Measurements from ENCODE around the gene ATP10A. TPM values are rescaled to one million over a fixed set of nuclear protein-coding genes. Genes with fewer than 3 reads are reported as not detected.

The ATP10A gene
- total RNA-seq: 10 to 100 TPM; 57.9 to 62.4 TPM

DNA sequence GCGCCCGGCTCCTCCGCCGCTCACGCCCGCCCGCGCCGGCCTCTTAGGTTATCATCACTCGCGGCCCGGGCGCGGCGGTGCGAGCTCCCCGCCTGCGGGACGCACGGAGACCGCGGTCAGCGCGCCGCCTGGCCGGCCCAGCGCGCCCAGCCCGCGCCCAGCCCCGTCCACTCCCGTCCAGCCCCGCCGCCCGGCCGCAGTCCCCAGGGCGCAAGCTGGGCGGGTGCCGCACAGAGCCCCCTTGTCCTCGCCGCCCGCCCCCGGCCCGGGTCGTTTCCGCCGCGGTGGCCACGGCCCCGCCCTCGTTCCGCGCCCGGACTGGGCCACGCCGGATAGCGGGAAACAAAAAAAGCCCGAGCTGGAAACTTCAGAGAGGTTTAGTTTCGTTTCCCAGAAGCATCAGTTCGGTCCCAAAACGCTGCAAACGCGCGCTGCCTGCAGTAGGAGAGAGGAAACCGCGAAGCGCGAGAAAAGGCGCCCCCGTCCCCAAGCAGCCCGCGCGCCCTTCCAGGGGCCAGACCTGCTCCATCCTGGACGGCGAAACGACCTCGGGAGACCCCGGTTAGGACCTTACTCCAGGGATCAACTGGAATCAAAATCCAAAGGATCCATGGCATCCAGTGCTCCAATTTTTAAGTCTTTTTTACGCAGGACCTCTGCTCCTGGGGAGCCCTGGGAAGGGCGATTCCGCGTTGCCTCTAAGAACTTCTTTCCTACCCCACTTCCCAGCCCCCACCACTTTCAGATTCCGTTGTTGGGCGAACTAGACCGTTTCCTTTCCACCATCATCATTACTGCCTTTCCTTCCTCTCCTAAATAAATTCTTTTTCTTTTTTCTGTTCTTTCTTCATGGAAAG is at the start of gene ATP10A:
Gene ATP10A (minus strand): TSS at position 217 of the 857 bp plus-strand sequence. CDS start 231 bp downstream, outside the sequence.
- DNase-seq: peak; percentile 72

GRCh38 chr15:25912035-25912434 is 48.9 kb upstream of the ATP10A start:
- Mint-ChIP-seq H3K4me1 (no peaks in the 10 kb centered on the region), H3K36me3 (ENCODE audit: low read depth) (no peaks in the 10 kb centered on the region), H3K27me3 (peaks cover 5% of the 10 kb centered on the region), H3K4me3 (no peak overlapping the region), H3K27ac (no peak overlapping the region), H3K9me3 (no peaks in the 10 kb centered on the region)
- ChIA-PET POLR2A (no interaction called here), CTCF (no interaction called here)
- no peak for DNase-seq

More for the DNA sequence above, at the start of gene ATP10A:
- peak within 1 kb of the TSS; percentile 95 for H3K4me3 Mint-ChIP-seq
- H3K36me3 Mint-ChIP-seq (ENCODE audit: low read depth): peaks cover 34% of the 10 kb centered on the region
- H3K27ac Mint-ChIP-seq: peak within 1 kb of the TSS; percentile 95
- ChIA-PET CTCF (interaction anchor here (0.8 to 1.0 kb wide), 2 partner anchors 70 to 217 kb away, joined by 3 read pairs; no protein-coding TSS in a partner anchor), POLR2A (no interaction called here)
- H3K27me3 Mint-ChIP-seq: no peaks in the 10 kb centered on the region
- H3K4me1 Mint-ChIP-seq: peaks cover 35% of the 10 kb centered on the region
- no peaks in the 10 kb centered on the region for H3K9me3 Mint-ChIP-seq

DNA sequence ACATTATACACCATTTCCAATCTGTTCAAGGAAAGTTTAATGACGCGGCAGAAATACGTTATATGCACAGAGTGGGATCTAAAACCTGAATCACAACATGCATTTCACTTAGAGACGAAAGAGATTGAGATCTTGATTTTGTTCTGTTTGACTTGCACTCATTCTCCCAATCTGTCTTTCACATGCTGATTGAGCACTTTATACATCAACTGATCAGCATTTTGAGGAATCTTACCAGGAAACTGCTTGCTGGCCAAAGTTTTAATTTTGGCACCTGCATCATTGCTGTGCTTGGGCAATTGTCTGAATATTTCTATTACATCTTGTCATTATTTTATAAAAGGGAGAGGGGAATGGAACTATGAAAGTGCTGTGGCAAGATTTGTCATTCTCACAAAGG is 47.7 kb upstream of the ATP10A start:
- H3K36me3 Mint-ChIP-seq (ENCODE audit: low read depth): no peaks in the 10 kb centered on the region
- H3K9me3 Mint-ChIP-seq: no peaks in the 10 kb centered on the region
- POLR2A ChIA-PET: no interaction called here

GRCh38 chr15:25909806-25910205 is 46.7 kb upstream of the ATP10A start:
- H3K27ac Mint-ChIP-seq: no peak overlapping the region
- H3K9me3 Mint-ChIP-seq: no peaks in the 10 kb centered on the region
- no peaks in the 10 kb centered on the region for H3K36me3 Mint-ChIP-seq (ENCODE audit: low read depth)
- ChIA-PET CTCF (no interaction called here), POLR2A (no interaction called here)
- H3K27me3 Mint-ChIP-seq: no peaks in the 10 kb centered on the region
- no peaks in the 10 kb centered on the region for H3K4me1 Mint-ChIP-seq
- H3K4me3 Mint-ChIP-seq: no peak overlapping the region
- no peak for DNase-seq

More for the DNA sequence above, 47.7 kb upstream of the ATP10A start:
- Mint-ChIP-seq H3K27me3 (no peaks in the 10 kb centered on the region), H3K4me1 (no peaks in the 10 kb centered on the region), H3K4me3 (no peak overlapping the region), H3K27ac (no peak overlapping the region)
- CTCF ChIA-PET: no interaction called here
- DNase-seq: no peak

DNA sequence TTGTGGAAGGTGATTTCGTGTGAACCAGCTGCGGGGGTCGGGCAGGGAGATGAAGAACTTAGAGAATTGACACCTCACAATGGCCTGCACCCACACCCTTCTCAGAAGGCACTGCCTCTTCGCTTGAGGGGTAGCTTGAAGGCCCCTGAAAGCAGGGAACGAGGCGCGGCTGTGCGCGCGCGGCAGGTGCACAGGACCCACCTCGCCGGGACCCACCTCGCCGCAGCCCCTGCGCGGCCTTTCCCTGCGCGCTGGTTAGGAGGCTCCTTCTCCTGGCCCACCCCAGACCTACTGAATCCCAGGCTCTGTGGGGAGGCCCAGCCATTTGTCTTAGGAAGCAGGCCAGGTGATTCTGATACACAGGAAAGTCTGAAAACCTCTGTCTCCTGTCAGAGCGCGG is 46.2 kb upstream of the ATP10A start:
- H3K9me3 Mint-ChIP-seq: no peaks in the 10 kb centered on the region
- no peaks in the 10 kb centered on the region for H3K4me1 Mint-ChIP-seq
- no peak overlapping the region for H3K4me3 Mint-ChIP-seq
- ChIA-PET CTCF (no interaction called here), POLR2A (no interaction called here)
- no peak for DNase-seq
- no peaks in the 10 kb centered on the region for H3K27me3 Mint-ChIP-seq
- no peaks in the 10 kb centered on the region for H3K36me3 Mint-ChIP-seq (ENCODE audit: low read depth)
- no peak overlapping the region for H3K27ac Mint-ChIP-seq

- CTCF ChIA-PET: interaction anchor here (1.5 kb wide), 1 partner anchor 28 kb away, joined by 4 read pairs; no protein-coding TSS in a partner anchor
- Mint-ChIP-seq H3K27me3 (no peaks in the 10 kb centered on the region), H3K36me3 (ENCODE audit: low read depth) (no peaks in the 10 kb centered on the region), H3K4me1 (peaks cover 16% of the 10 kb centered on the region), H3K9me3 (no peaks in the 10 kb centered on the region), H3K27ac (no peak overlapping the region), H3K4me3 (no peak overlapping the region)
- POLR2A ChIA-PET: no interaction called here
- DNase-seq: no peak
These were observed 42.0 kb upstream of the ATP10A start for GRCh38 chr15:25905140-25905539.

- Mint-ChIP-seq H3K9me3 (no peaks in the 10 kb centered on the region), H3K27me3 (no peaks in the 10 kb centered on the region), H3K4me3 (no peak overlapping the region), H3K4me1 (peaks cover 16% of the 10 kb centered on the region), H3K27ac (peak overlapping the region; percentile 70), H3K36me3 (ENCODE audit: low read depth) (no peaks in the 10 kb centered on the region)
- ChIA-PET CTCF (interaction anchor here (1.2 to 1.7 kb wide), 3 partner anchors 13 to 30 kb away, joined by 3 read pairs; no protein-coding TSS in a partner anchor), POLR2A (no interaction called here)
- no peak for DNase-seq
These were observed 40.0 kb upstream of the ATP10A start for GRCh38 chr15:25903024-25903581.

- Mint-ChIP-seq H3K27ac (no peak overlapping the region), H3K4me1 (peaks cover 16% of the 10 kb centered on the region), H3K36me3 (ENCODE audit: low read depth) (no peaks in the 10 kb centered on the region), H3K27me3 (no peaks in the 10 kb centered on the region), H3K4me3 (no peak overlapping the region), H3K9me3 (no peaks in the 10 kb centered on the region)
- no peak for DNase-seq
- CTCF ChIA-PET: interaction anchor here (0.7 to 1.7 kb wide), 2 partner anchors 10 to 31 kb away, joined by 3 read pairs; no protein-coding TSS in a partner anchor
- POLR2A ChIA-PET: no interaction called here
These were observed 38.9 kb upstream of the ATP10A start for GRCh38 chr15:25901811-25902605.

DNA sequence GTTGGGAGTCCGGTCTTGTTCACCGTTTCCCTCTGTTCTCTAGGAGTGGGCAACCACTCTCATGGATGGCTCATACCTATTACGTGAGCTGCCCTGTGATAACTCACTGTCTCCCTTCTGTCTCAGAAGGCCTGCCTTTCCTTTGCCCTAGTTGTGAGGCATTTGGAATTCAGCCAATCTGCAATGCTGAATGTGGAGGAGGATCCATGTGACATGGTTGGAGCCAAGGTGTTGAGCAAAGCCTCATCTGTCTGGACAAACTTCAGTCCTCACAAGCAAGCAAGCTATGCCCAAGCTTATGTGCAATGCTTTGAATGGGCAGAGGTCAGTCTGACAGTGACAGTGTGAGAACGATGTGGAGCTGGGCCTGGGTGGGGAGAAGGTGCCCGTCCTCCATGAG is 37.8 kb upstream of the ATP10A start:
- Mint-ChIP-seq H3K27me3 (no peaks in the 10 kb centered on the region), H3K4me1 (peaks cover 16% of the 10 kb centered on the region), H3K27ac (no peak overlapping the region), H3K9me3 (no peaks in the 10 kb centered on the region), H3K36me3 (ENCODE audit: low read depth) (no peaks in the 10 kb centered on the region), H3K4me3 (no peak overlapping the region)
- DNase-seq: no peak
- CTCF ChIA-PET: no interaction called here
- POLR2A ChIA-PET: no interaction called here

GRCh38 chr15:25900431-25900830 is 37.3 kb upstream of the ATP10A start:
- no peaks in the 10 kb centered on the region for H3K27me3 Mint-ChIP-seq
- DNase-seq: no peak
- no peak overlapping the region for H3K4me3 Mint-ChIP-seq
- no peaks in the 10 kb centered on the region for H3K36me3 Mint-ChIP-seq (ENCODE audit: low read depth)
- no peaks in the 10 kb centered on the region for H3K9me3 Mint-ChIP-seq
- CTCF ChIA-PET: no interaction called here
- POLR2A ChIA-PET: no interaction called here
- H3K27ac Mint-ChIP-seq: no peak overlapping the region
- peaks cover 16% of the 10 kb centered on the region for H3K4me1 Mint-ChIP-seq

- Mint-ChIP-seq H3K4me3 (no peak overlapping the region), H3K27me3 (no peaks in the 10 kb centered on the region), H3K9me3 (no peaks in the 10 kb centered on the region), H3K36me3 (ENCODE audit: low read depth) (no peaks in the 10 kb centered on the region), H3K27ac (no peak overlapping the region), H3K4me1 (peaks cover 16% of the 10 kb centered on the region)
- no peak for DNase-seq
- ChIA-PET POLR2A (no interaction called here), CTCF (no interaction called here)
These were observed 36.7 kb upstream of the ATP10A start for GRCh38 chr15:25899870-25900269.

- no peak overlapping the region for H3K4me3 Mint-ChIP-seq
- no peaks in the 10 kb centered on the region for H3K36me3 Mint-ChIP-seq (ENCODE audit: low read depth)
- ChIA-PET POLR2A (no interaction called here), CTCF (no interaction called here)
- no peak overlapping the region for H3K27ac Mint-ChIP-seq
- peaks cover 2% of the 10 kb centered on the region for H3K4me1 Mint-ChIP-seq
- peaks cover 5% of the 10 kb centered on the region for H3K27me3 Mint-ChIP-seq
- no peaks in the 10 kb centered on the region for H3K9me3 Mint-ChIP-seq
- no peak for DNase-seq
These were observed 34.5 kb upstream of the ATP10A start for GRCh38 chr15:25897658-25898057.

GRCh38 chr15:25894371-25894902 is 31.3 kb upstream of the ATP10A start:
- Mint-ChIP-seq H3K4me1 (no peaks in the 10 kb centered on the region), H3K27ac (no peak overlapping the region), H3K4me3 (no peak overlapping the region), H3K9me3 (no peaks in the 10 kb centered on the region), H3K27me3 (peaks cover 5% of the 10 kb centered on the region), H3K36me3 (ENCODE audit: low read depth) (no peaks in the 10 kb centered on the region)
- DNase-seq: no peak
- POLR2A ChIA-PET: no interaction called here
- CTCF ChIA-PET: no interaction called here
